Thyroid gland (tissue), 4 donors: ENCODE data around the gene ATAD2B. TPM values are rescaled to one million over a fixed set of nuclear protein-coding genes. Genes with fewer than 3 reads are reported as not detected.

ENCODE experiments used
- DNase-seq, 2 donors: peaks; one replicate each; pipeline ENCODE4 v3.0.0-alpha.2; 2019
- H3K27ac ChIP-seq, 3 donors: fragments of 200-600 bp; sonication (generic); 1 replicate in 2 of 3; 2 replicates in 1 of 3; pipeline ENCODE4 v1.5.1; 2016 to 2019; ENCODE audit warnings: mild to moderate bottlenecking in 1 of 3, moderate library complexity in 1 of 3
- H3K27me3 ChIP-seq: fragments of 200-600 bp; sonication (generic); one replicate; pipeline ENCODE4 v1.5.1; 2019
- H3K36me3 ChIP-seq, 2 donors: fragments of 200-600 bp; sonication (generic); one replicate each; pipeline ENCODE4 v1.5.1; 2016 to 2019
- H3K4me1 ChIP-seq, 2 donors: fragments of 200-600 bp; sonication (generic); one replicate each; pipeline ENCODE4 v1.5.1; 2017 to 2019
- H3K4me3 ChIP-seq, 3 donors: fragments of 200-600 bp; sonication (generic); replicated peaks in 1 of 3; 1 replicate in 2 of 3; 2 replicates in 1 of 3; pipeline ENCODE4 v1.5.1; 2016; ENCODE audit warnings: mild to moderate bottlenecking in 1 of 3
- H3K9me3 ChIP-seq: fragments of 200-600 bp; sonication (generic); one replicate; pipeline ENCODE4 v1.5.1; 2017
- CTCF ChIP-seq, 6 experiments: fragments of 200-600 bp in 3 of 6; fragments of 450-650 bp in 3 of 6; sonication (generic) in 3 of 6; IDR thresholded peaks; one replicate each; pipeline ENCODE4 v1.5.1; 2016 to 2019; ENCODE audit warnings: antibody characterized with exemption in 6 of 6, mild to moderate bottlenecking in 2 of 6, inconsistent platforms in 1 of 6, moderate library complexity in 1 of 6
- POLR2A ChIP-seq, 2 donors: fragments of 450-650 bp; IDR thresholded peaks; one replicate each; pipeline ENCODE4 v1.6.1; 2017; ENCODE audit warnings: antibody characterized with exemption in 2 of 2, mild to moderate bottlenecking in 2 of 2, moderate library complexity in 1 of 2
- WGBS, 2 donors: methylation state at CpG; one replicate each; pipeline ENCODE4 v1.1.5; 2017; 5-methylcytosine and 5-hydroxymethylcytosine counted together
- intact Hi-C: fragments of 100-400 bp; cut with DNase I; formaldehyde crosslinking; loops from one replicate; pipeline ENCODE4 v1.15.1; 2023
- total RNA-seq, 4 donors: library from RNA; depleted of rRNA; stranded (reverse); fragments of >200 nt; gene quantifications; one replicate each; pipeline ENCODE4 v1.2.3, GENCODE V29; 2016

ATAD2B gene
- total RNA-seq, 4 donors from 2014 or later, result 32.8 to 49.3 (median 37.3) TPM

- no peaks in the 10 kb centered on the region for H3K9me3 ChIP-seq
- DNase-seq, result no peak
- intact Hi-C loops, result no loop called here
- TF ChIP-seq POLR2A (IDR thresholded peaks at IDR 0.05) (no peak), CTCF (IDR thresholded peaks at IDR 0.05) (no peak)
- H3K4me1 ChIP-seq, result peaks cover 10 to 16% of the 10 kb centered on the region in 2 donors
- H3K36me3 ChIP-seq, result no peaks in the 10 kb centered on the region
- WGBS, 2 donors, result 80 to 88% methylated on average over 7 of the region's 7 CpGs
- H3K4me3 ChIP-seq, result no peak overlapping the region
- H3K27ac ChIP-seq, result no peak overlapping the region
- H3K27me3 ChIP-seq, result no peaks in the 10 kb centered on the region
Observed at GRCh38 chr2:23915327-23915726, 11.6 kb downstream of the ATAD2B start.

GRCh38 chr2:23912054-23912453, 14.9 kb downstream of the ATAD2B start:
- Histone ChIP-seq H3K36me3 (no peaks in the 10 kb centered on the region), H3K4me1 (peaks cover 6 to 9% of the 10 kb centered on the region in 2 donors), H3K27me3 (no peaks in the 10 kb centered on the region), H3K4me3 (no peak overlapping the region), H3K9me3 (no peaks in the 10 kb centered on the region), H3K27ac (no peak overlapping the region)
- intact Hi-C loops, result no loop called here
- no peak for DNase-seq
- TF ChIP-seq POLR2A (IDR thresholded peaks at IDR 0.05) (no peak), CTCF (IDR thresholded peaks at IDR 0.05) (no peak)
- 85 to 94% methylated on average over 3 of the region's 3 CpGs for WGBS, 2 donors

- H3K27ac ChIP-seq, result no peak overlapping the region
- no peaks in the 10 kb centered on the region for H3K27me3 ChIP-seq
- intact Hi-C loops, result no loop called here
- WGBS, 2 donors, result 77 to 85% methylated on average over 2 of the region's 2 CpGs
- DNase-seq, result no peak
- peaks cover 0 to 40% of the 10 kb centered on the region in 2 donors for H3K4me1 ChIP-seq
- no peak for TF ChIP-seq CTCF (IDR thresholded peaks at IDR 0.05)
- no peaks in the 10 kb centered on the region for H3K36me3 ChIP-seq
- no peaks in the 10 kb centered on the region for H3K9me3 ChIP-seq
- H3K4me3 ChIP-seq, result no peak overlapping the region
Observed at GRCh38 chr2:23905155-23905554, 21.8 kb downstream of the ATAD2B start.

GRCh38 chr2:23904692-23905091, 22.2 kb downstream of the ATAD2B start:
- intact Hi-C loops, result no loop called here
- Histone ChIP-seq H3K27ac (no peak overlapping the region), H3K4me1 (peaks cover 0 to 40% of the 10 kb centered on the region in 2 donors), H3K27me3 (no peaks in the 10 kb centered on the region), H3K36me3 (no peaks in the 10 kb centered on the region), H3K9me3 (no peaks in the 10 kb centered on the region), H3K4me3 (no peak overlapping the region)
- WGBS, 2 donors, result 67 to 69% methylated on average over 2 of the region's 2 CpGs
- no peak for DNase-seq
- TF ChIP-seq CTCF (IDR thresholded peaks at IDR 0.05) (no peak), POLR2A (IDR thresholded peaks at IDR 0.05) (no peak)

- no peak overlapping the region for H3K4me3 ChIP-seq
- TF ChIP-seq CTCF (IDR thresholded peaks at IDR 0.05) (no peak), POLR2A (IDR thresholded peaks at IDR 0.05) (no peak)
- DNase-seq, result no peak
- intact Hi-C loops, result no loop called here
- no peaks in the 10 kb centered on the region for H3K9me3 ChIP-seq
- peaks cover 0 to 40% of the 10 kb centered on the region in 2 donors for H3K4me1 ChIP-seq
- H3K27me3 ChIP-seq, result no peaks in the 10 kb centered on the region
- no peak overlapping the region for H3K27ac ChIP-seq
- 79 to 92% methylated on average over 1 of the region's 1 CpG for WGBS, 2 donors
- H3K36me3 ChIP-seq, result no peaks in the 10 kb centered on the region
Observed at GRCh38 chr2:23904215-23904614, 22.7 kb downstream of the ATAD2B start.
